HG03460 (cell line): ENCODE data around the gene RAB4A.
A peak's percentile ranks its signal among the peaks of the same experiment; 100 is the strongest.

Experiments
- ATAC-seq: cut with Tn5 transposase; IDR thresholded peaks from one replicate; pipeline ENCODE4 v1.9.1; 2021; ENCODE audit not compliant: unreplicated experiment

Gene RAB4A

DNA sequence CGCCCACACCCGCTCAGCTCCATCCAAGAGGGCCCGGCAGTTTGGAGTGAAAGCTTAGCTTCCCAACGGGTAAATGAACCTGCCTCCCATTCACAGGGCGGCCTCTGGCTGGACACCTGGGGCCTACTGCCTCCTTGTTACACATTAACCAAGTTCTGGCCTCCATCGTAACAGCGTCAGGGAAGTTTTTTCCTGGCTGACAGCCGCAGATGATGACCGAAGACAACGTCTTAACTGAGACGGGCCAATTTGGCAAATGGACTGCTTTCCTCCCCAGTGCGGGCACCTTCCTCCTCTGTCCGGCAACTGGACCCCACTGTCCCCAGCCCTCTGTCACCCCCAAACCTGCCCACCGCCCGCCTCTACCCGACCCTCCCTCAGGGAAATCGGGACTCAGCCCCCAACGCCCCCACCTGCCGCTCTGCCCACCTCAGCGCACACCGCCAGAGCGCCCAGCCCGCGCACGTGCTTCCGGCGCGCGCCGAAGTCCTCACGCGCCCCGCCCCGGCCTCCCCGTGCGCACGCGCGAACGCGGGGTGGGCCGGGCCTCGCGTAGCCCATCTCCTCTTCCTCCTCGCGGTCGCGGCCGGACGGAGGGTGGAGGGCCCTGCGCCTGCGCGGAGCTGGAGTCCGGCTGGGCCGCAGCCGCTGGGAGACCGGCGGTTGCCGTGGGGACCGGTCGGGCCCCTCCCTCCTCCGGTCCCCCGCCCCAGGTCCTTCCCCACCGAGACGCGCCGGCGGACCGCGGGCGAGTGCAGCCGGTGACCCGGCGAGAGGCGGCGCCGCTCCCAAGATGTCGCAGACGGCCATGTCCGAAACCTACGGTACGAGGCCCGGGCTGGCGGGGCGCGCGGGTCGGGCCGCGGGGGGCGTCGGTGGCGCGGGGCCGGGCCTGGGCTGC is at the start of gene RAB4A:
Gene RAB4A, plus strand, starts transcription at position 565 of the 901 bp plus-strand sequence. Its CDS starts 229 bp downstream, at position 794.
- ATAC-seq, result peak; percentile 83

DNA sequence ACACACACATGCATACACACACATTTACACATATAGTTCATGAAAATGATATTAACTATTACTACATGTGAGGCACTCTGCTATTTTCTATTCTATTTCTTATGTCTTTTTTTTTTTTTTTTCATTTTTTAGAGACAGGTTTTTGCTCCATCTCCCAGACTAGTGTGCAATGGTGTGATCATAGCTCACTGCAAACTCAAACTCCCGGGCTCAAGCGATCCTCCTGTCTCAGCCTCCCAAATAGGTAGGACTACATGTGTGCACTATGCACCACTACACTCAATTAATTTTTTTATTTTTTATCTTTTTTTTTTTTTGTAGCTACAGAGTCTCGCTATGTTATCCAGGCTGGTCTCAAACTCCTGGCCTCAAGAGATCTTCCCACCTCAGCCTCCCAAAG is 48.8 kb upstream of the RAB4A start:
- no peak for ATAC-seq

- no peak for ATAC-seq
Measured at GRCh38 chr1:229223498-229223897, 47.4 kb upstream of the RAB4A start.

GRCh38 chr1:229224308-229224707 is 46.6 kb upstream of the RAB4A start:
- ATAC-seq, result no peak

DNA sequence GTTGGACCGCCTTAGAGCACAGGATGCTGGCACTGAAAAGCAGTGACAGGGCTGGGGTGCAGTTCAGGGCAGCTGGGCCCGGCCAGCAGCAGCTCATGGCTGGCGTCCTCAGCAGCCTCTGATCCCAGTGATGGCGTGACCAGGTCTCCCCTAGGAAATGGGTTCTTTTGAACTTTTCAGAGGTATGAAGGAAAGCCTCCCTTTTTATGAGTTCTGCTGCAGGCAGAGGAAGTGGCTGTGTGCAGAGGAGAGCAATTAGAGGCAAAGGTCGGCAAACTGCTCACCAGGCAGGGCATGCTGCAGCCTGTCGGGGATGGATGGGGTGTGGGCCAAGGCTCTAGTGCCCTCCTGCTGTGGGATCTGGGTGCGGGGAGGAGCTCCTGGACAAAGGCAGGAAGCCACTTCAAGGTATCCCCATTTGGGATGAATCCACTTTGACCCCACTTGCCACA is 45.6 kb upstream of the RAB4A start:
- no peak for ATAC-seq

DNA sequence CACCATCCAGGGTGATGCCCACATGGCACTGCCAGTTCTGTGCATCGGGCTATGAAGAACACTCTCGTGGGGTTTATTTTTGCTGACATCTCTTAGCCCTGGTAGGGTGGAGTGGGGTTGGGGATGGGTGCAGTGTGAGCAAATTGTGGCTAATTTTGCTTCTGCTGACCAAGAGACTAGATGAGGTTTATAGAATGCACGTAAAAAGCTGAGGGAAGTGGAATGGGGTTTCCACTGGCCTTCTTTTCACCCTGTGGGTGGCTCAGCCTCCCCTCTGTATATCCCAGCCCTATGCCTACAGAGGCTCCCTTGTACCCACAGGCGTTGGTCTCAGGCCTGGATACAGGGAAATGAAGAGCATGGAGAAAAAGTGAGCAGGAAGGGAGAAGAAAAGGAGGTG is 44.1 kb upstream of the RAB4A start:
- ATAC-seq, result no peak

DNA sequence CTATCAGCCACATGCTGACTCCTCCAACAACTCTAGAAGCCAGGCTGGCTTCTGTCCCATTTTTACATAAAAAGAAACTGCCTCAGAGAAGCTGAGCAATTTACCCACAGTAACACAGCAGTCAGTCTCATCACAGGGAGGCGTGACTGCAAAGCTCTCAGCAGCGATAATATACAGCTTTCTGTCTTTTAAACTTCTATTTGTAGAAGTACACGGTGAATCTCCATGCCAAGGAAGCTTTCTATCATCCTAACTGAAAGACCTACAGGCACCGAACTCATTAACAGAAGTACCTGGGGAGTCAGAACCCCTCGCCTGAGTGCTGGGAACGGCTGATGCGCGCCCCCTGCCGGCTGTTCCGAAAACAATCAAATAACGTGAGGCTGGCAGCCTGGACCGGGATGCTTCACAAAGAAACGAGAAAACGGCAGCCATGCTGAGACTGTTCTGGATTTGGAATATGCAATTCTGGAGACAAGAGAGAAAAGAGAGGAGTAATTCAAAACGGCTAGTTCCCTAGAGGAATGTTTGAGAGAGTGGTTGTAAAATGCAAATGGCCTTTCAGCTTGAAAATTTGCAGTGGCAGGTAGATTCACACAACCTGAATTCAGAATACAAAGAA is 43.5 kb upstream of the RAB4A start:
- no peak for ATAC-seq

DNA sequence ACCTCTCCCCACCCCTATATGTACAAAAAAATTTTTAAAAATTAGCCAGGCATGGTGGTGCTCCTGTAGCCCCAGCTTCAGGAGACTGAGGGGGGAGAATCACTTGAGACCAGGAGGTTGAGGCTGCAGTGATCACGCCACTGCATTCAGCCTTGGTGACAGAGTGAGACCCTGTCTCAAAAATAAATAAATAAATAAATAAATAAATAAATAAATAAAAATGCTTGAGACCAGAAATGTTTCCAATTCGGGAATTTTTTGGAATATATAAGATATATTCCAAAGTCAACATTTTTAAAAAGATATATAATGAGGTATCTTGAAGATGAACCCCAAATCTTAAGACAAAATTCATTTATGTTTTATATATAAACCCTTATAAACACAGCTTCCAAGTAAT is 42.4 kb upstream of the RAB4A start:
- ATAC-seq, result no peak

DNA sequence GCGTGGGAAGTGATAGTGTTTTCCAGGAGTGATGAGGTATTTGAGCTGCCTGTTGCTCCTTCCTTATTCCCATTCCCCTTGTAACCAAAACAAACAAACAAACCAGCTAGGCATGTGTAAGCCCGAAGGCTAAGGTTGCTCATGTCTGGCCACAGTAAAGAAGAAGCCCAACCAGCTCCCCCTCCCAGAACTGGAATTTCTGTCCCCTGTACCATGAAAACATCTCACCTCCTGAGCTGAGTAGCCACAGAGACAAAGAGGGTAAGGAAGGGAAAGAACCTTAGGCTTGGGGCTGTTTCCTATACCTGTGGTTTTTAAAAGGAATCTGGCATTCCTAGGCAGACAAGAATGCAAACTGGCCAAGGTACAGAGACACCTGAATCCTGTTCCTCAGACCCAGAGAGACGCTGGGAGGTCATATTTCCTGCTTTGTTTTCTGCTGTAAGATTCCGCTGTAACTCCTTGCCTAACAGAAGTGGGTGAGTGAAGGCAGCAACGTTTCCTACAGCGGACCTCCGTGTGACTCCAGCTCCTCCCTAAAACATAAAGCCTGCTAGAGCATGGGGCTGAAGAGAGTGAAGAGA is 41.7 kb upstream of the RAB4A start:
- no peak for ATAC-seq

DNA sequence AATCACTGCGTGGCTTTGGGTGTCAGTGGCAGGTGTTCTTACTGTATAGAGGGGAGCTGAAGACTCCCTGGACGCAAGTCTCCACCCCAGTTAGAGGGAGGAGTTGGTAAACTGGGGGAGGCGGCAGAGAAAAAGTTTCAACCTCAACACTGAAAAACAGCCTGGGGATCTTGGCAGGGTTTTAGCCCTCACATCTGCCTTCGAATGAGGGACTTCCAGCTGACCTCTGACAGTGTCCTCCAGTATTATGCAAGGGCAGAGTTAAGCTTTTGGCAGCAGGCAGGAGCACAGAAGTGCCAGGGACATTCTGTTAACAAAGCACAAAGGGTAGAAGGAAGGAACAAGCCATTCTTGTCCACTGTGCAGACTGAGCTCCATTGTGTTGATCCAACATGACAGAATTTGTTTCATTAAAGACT is 41.2 kb upstream of the RAB4A start:
- no peak for ATAC-seq

GRCh38 chr1:229230140-229230892 is 40.6 kb upstream of the RAB4A start:
- ATAC-seq, result peak; percentile 66

GRCh38 chr1:229230893-229231753 is 39.8 kb upstream of the RAB4A start:
- ATAC-seq, result no peak

DNA sequence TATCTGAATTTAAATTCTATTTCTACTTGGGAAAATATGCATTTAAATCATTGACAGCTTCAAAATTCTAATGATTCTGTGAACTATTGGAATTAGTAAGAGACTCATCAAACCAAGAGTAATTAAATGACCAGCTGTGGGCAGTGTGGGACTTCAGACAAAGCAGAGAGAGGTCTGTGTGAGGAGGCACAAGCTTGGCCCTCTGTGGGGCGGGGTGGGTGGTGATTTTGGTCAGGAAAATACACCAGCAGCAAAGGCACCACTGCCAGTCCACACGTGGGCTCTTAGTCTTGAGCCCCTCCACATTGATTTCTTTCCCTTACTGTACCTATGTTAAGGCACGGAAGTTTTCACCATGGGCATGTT is 39.2 kb upstream of the RAB4A start:
- ATAC-seq, result no peak

- no peak for ATAC-seq
Measured at GRCh38 chr1:229234870-229235472, 35.9 kb upstream of the RAB4A start.

GRCh38 chr1:229237320-229237719 is 33.6 kb upstream of the RAB4A start:
- ATAC-seq, result no peak

- no peak for ATAC-seq
Measured at GRCh38 chr1:229238231-229238630, 32.7 kb upstream of the RAB4A start.

GRCh38 chr1:229238674-229239415 is 32.1 kb upstream of the RAB4A start:
- ATAC-seq, result no peak

- ATAC-seq, result no peak
Measured at GRCh38 chr1:229240532-229240931, 30.4 kb upstream of the RAB4A start.

DNA sequence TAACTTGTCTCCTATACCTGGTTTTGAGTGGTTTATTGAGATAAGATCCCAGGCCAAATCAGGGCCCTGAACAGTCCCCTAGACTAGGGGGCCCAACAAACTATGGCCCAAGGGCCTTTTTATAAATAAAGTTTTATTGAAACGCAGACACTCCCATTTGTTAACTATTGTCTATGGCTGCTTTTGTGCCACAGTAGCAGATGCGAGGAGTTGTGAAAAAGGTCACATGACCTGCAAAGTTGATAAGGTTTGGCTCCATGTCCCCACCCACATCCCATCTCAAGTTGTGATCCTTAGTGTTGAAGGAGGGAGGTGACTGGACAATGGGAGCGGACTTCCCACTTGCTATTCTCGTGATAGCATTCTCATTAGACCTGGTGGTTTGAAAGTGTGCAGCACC is 29.5 kb upstream of the RAB4A start:
- ATAC-seq, result no peak
